Measurements from ENCODE around the gene RBM33.

GRCh38 chr7:155814316-155815276 is 170.1 kb downstream of the RBM33 start:
- TF ChIP-seq CTCF (IDR thresholded peaks at IDR 0.05 in 8 of 11, conservative IDR thresholded peaks at IDR 0.05 in 3 of 11) (no peak), POLR2A (IDR thresholded peaks at IDR 0.05) (no peak), POLR2AphosphoS5 (IDR thresholded peaks at IDR 0.05) (no peak)
